Neural crest cell (in vitro differentiated cells): ENCODE data around the gene UBE4B. TPM values are rescaled to one million over a fixed set of nuclear protein-coding genes. Genes with fewer than 3 reads are reported as not detected.

Source experiments
- DNase-seq: peaks from one replicate; pipeline ENCODE4 v3.0.0; 2021; ENCODE audit warnings: low read depth, mixed read lengths, low spot score
- H3K27ac Mint-ChIP-seq: one replicate; pipeline ENCODE4 v1.8.0; 2021; ENCODE audit warnings: mild to moderate bottlenecking, mixed read lengths; ENCODE audit not compliant: unreplicated experiment
- H3K27me3 Mint-ChIP-seq: 2 replicates; pipeline ENCODE4 v1.8.0; 2021; ENCODE audit warnings: low read depth, mild to moderate bottlenecking, mixed read lengths
- H3K36me3 Mint-ChIP-seq: 2 replicates; pipeline ENCODE4 v1.8.0; 2021; ENCODE audit warnings: low read depth, mild to moderate bottlenecking, mixed read lengths
- H3K4me1 Mint-ChIP-seq: 2 replicates; pipeline ENCODE4 v1.8.0; 2021; ENCODE audit warnings: mixed read lengths
- H3K4me3 Mint-ChIP-seq: one replicate; pipeline ENCODE4 v1.8.0; 2021; ENCODE audit warnings: mild to moderate bottlenecking, mixed read lengths
- H3K9me3 Mint-ChIP-seq: 2 replicates; pipeline ENCODE4 v1.8.0; 2021; ENCODE audit warnings: mixed read lengths
- total RNA-seq: library from RNA; stranded (reverse); gene quantifications from 2 replicates; pipeline ENCODE4 v1.2.1, GENCODE V29; 2021
- TF ChIP-seq, protein P1 (sequence below): fragments of 200-600 bp; sonication (generic); conservative IDR thresholded peaks from 2 replicates; pipeline ENCODE4 v1.5.0; 2021; ENCODE audit warnings: antibody characterized with exemption, mild to moderate bottlenecking

The UBE4B gene
- total RNA-seq, 1 donor from 2014 or later, result 74.4 TPM

- H3K36me3 Mint-ChIP-seq, result peaks cover 10% of the 10 kb centered on the region
- TF ChIP-seq, protein P1, sequence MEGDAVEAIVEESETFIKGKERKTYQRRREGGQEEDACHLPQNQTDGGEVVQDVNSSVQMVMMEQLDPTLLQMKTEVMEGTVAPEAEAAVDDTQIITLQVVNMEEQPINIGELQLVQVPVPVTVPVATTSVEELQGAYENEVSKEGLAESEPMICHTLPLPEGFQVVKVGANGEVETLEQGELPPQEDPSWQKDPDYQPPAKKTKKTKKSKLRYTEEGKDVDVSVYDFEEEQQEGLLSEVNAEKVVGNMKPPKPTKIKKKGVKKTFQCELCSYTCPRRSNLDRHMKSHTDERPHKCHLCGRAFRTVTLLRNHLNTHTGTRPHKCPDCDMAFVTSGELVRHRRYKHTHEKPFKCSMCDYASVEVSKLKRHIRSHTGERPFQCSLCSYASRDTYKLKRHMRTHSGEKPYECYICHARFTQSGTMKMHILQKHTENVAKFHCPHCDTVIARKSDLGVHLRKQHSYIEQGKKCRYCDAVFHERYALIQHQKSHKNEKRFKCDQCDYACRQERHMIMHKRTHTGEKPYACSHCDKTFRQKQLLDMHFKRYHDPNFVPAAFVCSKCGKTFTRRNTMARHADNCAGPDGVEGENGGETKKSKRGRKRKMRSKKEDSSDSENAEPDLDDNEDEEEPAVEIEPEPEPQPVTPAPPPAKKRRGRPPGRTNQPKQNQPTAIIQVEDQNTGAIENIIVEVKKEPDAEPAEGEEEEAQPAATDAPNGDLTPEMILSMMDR, result no peak
- H3K4me1 Mint-ChIP-seq, result peaks cover 13% of the 10 kb centered on the region
- no peaks in the 10 kb centered on the region for H3K9me3 Mint-ChIP-seq
- DNase-seq, result no peak
- no peak overlapping the region for H3K27ac Mint-ChIP-seq
- H3K4me3 Mint-ChIP-seq, result no peak overlapping the region
- no peaks in the 10 kb centered on the region for H3K27me3 Mint-ChIP-seq
Observed at GRCh38 chr1:10128101-10128765, 95.5 kb downstream of the UBE4B start.

- DNase-seq, result no peak
- Mint-ChIP-seq H3K4me3 (no peak overlapping the region), H3K36me3 (peaks cover 14% of the 10 kb centered on the region), H3K27me3 (no peaks in the 10 kb centered on the region), H3K9me3 (no peaks in the 10 kb centered on the region), H3K27ac (no peak overlapping the region), H3K4me1 (peaks cover 10% of the 10 kb centered on the region)
- TF ChIP-seq, protein P1, result no peak
Observed at GRCh38 chr1:10132316-10132715, 99.6 kb downstream of the UBE4B start.

DNA sequence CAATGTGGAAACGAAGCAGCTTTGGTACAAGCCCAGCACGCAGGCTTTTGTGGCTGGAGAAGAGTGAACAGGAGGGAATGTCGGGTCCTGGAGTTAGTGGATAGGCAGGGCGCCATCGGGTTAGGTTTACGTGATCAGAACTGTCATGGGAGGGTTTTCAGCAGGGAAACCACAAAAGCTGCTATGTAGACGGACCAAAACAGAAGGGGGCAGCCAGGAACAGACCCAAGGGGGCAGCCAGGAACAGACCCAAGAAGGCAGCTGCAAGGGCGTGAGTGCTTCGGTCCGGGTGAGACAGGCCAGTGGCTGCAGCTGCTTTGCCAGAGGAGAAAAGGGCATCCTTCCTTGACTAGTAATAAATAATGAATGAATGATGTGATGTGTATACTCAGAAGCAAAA lies 100.1 kb downstream of the UBE4B start:
- peaks cover 5% of the 10 kb centered on the region for H3K4me1 Mint-ChIP-seq
- H3K4me3 Mint-ChIP-seq, result no peak overlapping the region
- TF ChIP-seq, protein P1, result no peak
- no peaks in the 10 kb centered on the region for H3K27me3 Mint-ChIP-seq
- no peak overlapping the region for H3K27ac Mint-ChIP-seq
- no peak for DNase-seq
- H3K9me3 Mint-ChIP-seq, result no peaks in the 10 kb centered on the region
- H3K36me3 Mint-ChIP-seq, result peaks cover 14% of the 10 kb centered on the region

GRCh38 chr1:10140981-10141380 lies 108.2 kb downstream of the UBE4B start:
- peaks cover 11% of the 10 kb centered on the region for H3K36me3 Mint-ChIP-seq
- H3K4me1 Mint-ChIP-seq, result peaks cover 4% of the 10 kb centered on the region
- H3K27me3 Mint-ChIP-seq, result no peaks in the 10 kb centered on the region
- H3K4me3 Mint-ChIP-seq, result no peak overlapping the region
- no peak for DNase-seq
- H3K9me3 Mint-ChIP-seq, result no peaks in the 10 kb centered on the region
- TF ChIP-seq, protein P1, result no peak
- H3K27ac Mint-ChIP-seq, result no peak overlapping the region

DNA sequence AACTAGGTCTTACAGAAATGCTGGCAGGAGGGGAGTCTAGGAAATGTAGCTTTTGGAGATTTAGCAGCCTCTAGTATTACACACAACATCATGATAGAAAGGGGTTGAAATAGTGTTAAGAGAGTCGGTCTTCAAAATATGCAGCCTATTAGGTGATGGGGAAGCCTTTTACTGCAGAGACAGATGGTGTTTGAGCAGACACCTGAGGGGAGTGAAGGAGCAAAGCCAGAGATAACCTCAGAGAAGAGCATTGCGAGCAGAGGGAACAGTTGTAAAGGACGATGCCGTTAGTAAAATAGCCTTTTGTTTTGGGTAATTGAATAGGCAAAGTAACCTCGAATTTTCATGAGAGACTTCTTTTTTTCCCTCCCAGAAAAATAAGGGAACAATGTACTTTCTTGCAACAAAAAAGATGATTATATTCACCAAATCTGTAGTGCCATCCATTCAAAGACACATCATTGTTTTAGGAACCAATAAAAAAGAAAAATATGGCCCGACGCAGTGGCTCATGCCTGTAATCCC lies 111.3 kb downstream of the UBE4B start:
- Mint-ChIP-seq H3K36me3 (peaks cover 8% of the 10 kb centered on the region), H3K27me3 (no peaks in the 10 kb centered on the region), H3K4me1 (peaks cover 4% of the 10 kb centered on the region), H3K4me3 (no peak overlapping the region), H3K9me3 (no peaks in the 10 kb centered on the region), H3K27ac (no peak overlapping the region)
- TF ChIP-seq, protein P1, result no peak
- no peak for DNase-seq
